Astrocyte of the spinal cord (primary cell): Measurements from ENCODE around the gene KLHL25.

Experiments used
- DNase-seq: peaks from one replicate; pipeline ENCODE4 v3.0.0; 2011; ENCODE audit warnings: low read depth, low spot score
- H3K4me3 ChIP-seq: 2 replicates; pipeline ENCODE4 v1.5.1; 2011; ENCODE audit warnings: low read depth, mild to moderate bottlenecking, low read length, moderate library complexity
- in situ Hi-C: cut with HindIII; loops from 2 replicates; pipeline ENCODE4 v1.10.0; 2017; ENCODE audit warnings: low sequenced_read_pairs
- TF ChIP-seq, protein P1 (sequence below): IDR thresholded peaks from 2 replicates; pipeline ENCODE4 v1.5.1; 2012; ENCODE audit warnings: low read depth, mild to moderate bottlenecking, low read length, inconsistent platforms

KLHL25 gene

DNA sequence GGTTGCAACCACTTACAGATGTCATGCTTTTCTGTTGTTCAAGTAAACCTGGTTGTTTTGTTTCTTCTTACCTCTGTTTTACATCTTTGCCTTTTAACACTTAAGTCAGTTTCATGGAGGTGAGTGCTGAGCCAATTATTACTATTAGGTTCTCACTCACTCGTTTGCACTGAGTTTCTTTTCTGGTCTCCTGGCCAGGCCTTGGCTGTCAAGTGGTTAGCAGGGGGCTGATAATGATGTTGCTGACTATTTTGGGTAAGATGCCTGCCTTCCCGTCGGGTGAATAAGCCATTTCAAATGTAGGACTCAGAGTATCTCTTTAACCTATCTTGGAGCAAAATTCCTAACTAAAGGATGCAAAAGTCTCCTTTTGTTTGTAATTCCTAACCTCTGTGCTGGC lies 78.5 kb downstream of the KLHL25 start:
- in situ Hi-C loops = no loop called here
- TF ChIP-seq, protein P1, sequence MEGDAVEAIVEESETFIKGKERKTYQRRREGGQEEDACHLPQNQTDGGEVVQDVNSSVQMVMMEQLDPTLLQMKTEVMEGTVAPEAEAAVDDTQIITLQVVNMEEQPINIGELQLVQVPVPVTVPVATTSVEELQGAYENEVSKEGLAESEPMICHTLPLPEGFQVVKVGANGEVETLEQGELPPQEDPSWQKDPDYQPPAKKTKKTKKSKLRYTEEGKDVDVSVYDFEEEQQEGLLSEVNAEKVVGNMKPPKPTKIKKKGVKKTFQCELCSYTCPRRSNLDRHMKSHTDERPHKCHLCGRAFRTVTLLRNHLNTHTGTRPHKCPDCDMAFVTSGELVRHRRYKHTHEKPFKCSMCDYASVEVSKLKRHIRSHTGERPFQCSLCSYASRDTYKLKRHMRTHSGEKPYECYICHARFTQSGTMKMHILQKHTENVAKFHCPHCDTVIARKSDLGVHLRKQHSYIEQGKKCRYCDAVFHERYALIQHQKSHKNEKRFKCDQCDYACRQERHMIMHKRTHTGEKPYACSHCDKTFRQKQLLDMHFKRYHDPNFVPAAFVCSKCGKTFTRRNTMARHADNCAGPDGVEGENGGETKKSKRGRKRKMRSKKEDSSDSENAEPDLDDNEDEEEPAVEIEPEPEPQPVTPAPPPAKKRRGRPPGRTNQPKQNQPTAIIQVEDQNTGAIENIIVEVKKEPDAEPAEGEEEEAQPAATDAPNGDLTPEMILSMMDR = no peak
- no peak overlapping the region for H3K4me3 ChIP-seq
- DNase-seq = no peak

DNA sequence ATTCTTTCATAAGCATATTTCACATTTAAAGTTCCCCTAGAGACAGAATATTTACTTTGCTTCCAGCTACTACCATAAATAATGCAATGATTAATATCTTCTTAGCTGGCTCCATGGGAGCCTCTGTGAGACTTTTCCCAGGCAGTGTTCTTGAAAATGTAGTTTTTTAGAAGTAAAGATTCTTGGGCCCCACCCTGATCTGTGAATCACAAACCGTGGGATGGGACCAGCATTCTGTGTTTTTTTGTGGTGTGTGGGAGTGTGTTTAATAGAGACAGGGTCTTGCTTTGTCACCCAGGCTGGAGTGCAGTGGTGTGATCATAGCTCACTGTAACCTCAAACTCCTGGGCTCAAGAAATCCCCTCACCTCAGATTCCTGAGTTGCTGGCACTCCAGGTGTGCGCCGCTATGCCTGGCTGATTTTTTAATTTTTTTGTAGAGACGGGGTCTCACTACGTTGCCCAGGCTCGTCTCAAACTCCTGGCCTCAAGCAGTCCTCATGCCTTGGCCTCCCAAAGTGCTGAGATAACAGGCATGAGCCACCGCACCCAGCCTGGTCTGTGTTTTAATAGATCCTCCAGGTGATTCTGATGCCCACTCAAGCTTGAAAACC lies 83.0 kb downstream of the KLHL25 start:
- TF ChIP-seq, protein P1 = no peak
- in situ Hi-C loops = no loop called here
- DNase-seq = peak; percentile 18
- no peak overlapping the region for H3K4me3 ChIP-seq

DNA sequence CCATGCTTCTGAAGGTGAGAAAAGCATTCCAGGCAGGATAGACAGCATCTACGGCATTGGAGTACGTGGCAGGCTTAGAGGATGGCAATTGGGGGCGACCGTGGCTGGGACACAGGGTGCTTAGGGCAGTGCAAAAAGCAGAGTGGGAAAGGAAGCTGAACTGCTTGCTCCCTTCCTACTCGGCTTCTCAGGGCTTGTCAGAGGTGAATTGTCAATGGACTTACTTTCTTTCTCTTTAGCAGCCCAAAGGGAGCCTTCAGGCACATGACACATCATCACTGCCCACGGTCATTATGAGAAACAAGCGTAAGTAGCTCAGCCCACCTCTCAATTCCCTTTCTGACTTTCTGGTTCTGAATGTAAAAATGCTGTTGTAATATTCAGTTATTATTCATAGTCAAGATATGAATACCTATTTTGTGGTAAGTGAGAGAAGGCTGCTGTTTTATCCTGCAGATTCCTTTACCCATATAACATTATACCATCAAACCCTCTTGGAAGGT lies 84.3 kb downstream of the KLHL25 start:
- in situ Hi-C loops = no loop called here
- no peak overlapping the region for H3K4me3 ChIP-seq
- TF ChIP-seq, protein P1 = no peak
- DNase-seq = no peak
